HG03025 (cell line): ENCODE data around the gene IFI30.
"Not testable (repeated sequence)": the region's sequence is repeated elsewhere in the genome, so short reads cannot be mapped to it uniquely, and the experiment has no call there.

Experiments
- ATAC-seq: cut with Tn5 transposase; IDR thresholded peaks from one replicate; pipeline ENCODE4 v1.9.1; 2021; ENCODE audit warnings: mild to moderate bottlenecking, moderate library complexity; ENCODE audit not compliant: unreplicated experiment, low FRiP score

The IFI30 gene

GRCh38 chr19:18202397-18202777 lies 28.8 kb downstream of the IFI30 start:
- ATAC-seq: no peak

- ATAC-seq: no peak
Measured at GRCh38 chr19:18202778-18203407, 29.3 kb downstream of the IFI30 start.

- ATAC-seq: peak; percentile 2
Measured at GRCh38 chr19:18203408-18203862, 29.8 kb downstream of the IFI30 start.

- peak; percentile 89 for ATAC-seq
Measured at GRCh38 chr19:18203863-18204393, 30.3 kb downstream of the IFI30 start, which contains the start of gene RAB3A. TSS of gene RAB3A (minus strand) at chr19:18204042. CDS start at chr19:18202740, 1,302 bp downstream.

GRCh38 chr19:18204394-18205199 lies 31.0 kb downstream of the IFI30 start:
- peak; percentile 6 for ATAC-seq

GRCh38 chr19:18205200-18205892 lies 31.7 kb downstream of the IFI30 start:
- no peak for ATAC-seq

- ATAC-seq: no peak
Measured at GRCh38 chr19:18206018-18206417, 32.4 kb downstream of the IFI30 start.

GRCh38 chr19:18208098-18208951 lies 34.7 kb downstream of the IFI30 start:
- ATAC-seq: no peak

GRCh38 chr19:18209912-18210311 lies 36.3 kb downstream of the IFI30 start:
- not testable (repeated sequence) for ATAC-seq

- no peak for ATAC-seq
Measured at GRCh38 chr19:18211683-18212082, 38.1 kb downstream of the IFI30 start.

- ATAC-seq: no peak
Measured at GRCh38 chr19:18214779-18215433, 41.3 kb downstream of the IFI30 start.

- ATAC-seq: no peak
Measured at GRCh38 chr19:18216789-18217188, 43.2 kb downstream of the IFI30 start.

- no peak for ATAC-seq
Measured at GRCh38 chr19:18218159-18218558, 44.5 kb downstream of the IFI30 start.

- ATAC-seq: no peak
Measured at GRCh38 chr19:18218600-18218999, 45.0 kb downstream of the IFI30 start.

- no peak for ATAC-seq
Measured at GRCh38 chr19:18219911-18220631, 46.5 kb downstream of the IFI30 start.

GRCh38 chr19:18220632-18221275 lies 47.1 kb downstream of the IFI30 start:
- ATAC-seq: no peak

- no peak for ATAC-seq
Measured at GRCh38 chr19:18221815-18222725, 48.5 kb downstream of the IFI30 start.
